ENCODE results near the gene COG5.

DNA sequence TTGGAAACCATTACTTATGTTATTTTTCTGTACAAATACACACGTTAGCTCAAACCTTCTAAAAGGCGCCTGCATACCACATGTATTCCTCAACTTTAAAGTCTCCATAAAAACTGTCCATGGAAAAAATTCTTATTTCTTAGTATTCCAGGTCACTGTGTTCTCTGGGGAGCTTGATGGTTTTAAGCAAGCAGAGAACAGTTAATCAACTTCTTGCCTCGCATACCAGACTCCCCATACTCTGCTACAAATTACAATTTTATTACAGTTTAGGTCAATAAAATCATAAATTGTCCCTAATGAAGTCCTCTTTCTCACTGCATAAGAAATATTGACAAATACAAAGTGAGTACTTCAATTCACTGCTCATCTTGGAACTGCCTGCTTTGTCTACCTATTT, 170.9 kb downstream of the COG5 start:
- no peak for TF ChIP-seq BMI1 (IDR thresholded peaks at IDR 0.05; ENCODE audit: low read length)
- TF ChIP-seq CTCF (IDR thresholded peaks at IDR 0.05 in 2 of 3, conservative IDR thresholded peaks at IDR 0.05 in 1 of 3; ENCODE audit: insufficient read depth in 2 of 3, low read depth in 1 of 3, low read length in 3 of 3), result no peak
- no peak for TF ChIP-seq CREB5 (CRISPR knock-in tag; IDR thresholded peaks at IDR 0.05)
- no peak for TF ChIP-seq ZNF77 (CRISPR knock-in tag; IDR thresholded peaks at IDR 0.05)
- no peak for TF ChIP-seq NR4A1 (CRISPR knock-in tag; IDR thresholded peaks at IDR 0.05)
- no peak for TF ChIP-seq NR4A1 (tag; IDR thresholded peaks at IDR 0.05)
- TF ChIP-seq ZNF24 (IDR thresholded peaks at IDR 0.05), result no peak
- no peak for TF ChIP-seq EZH2 (IDR thresholded peaks at IDR 0.05; ENCODE audit: borderline replicate concordance, low read depth, low read length)
- TF ChIP-seq MAZ (CRISPR knock-in tag; conservative IDR thresholded peaks at IDR 0.05 in 1 of 2, IDR thresholded peaks at IDR 0.05 in 1 of 2), result no peak
- no peak for TF ChIP-seq RFX5 (IDR thresholded peaks at IDR 0.05; ENCODE audit: low read depth, low read length)
